HepG2 (cell line): ENCODE measurements around the gene ZNF48. TPM values are rescaled to one million over a fixed set of nuclear protein-coding genes. Genes with fewer than 3 reads are reported as not detected.

Experiments used
- CHD4 ChIP-seq: fragments of 200-600 bp; sonication (generic); IDR thresholded peaks from 2 replicates; pipeline ENCODE4 v1.7.0; 2017; ENCODE audit warnings: mild to moderate bottlenecking, low read length, borderline replicate concordance
- CREB1 ChIP-seq, 2 experiments: fragments of 450-650 bp in 1 of 2; IDR thresholded peaks; 2 replicates each; pipeline ENCODE4 v1.6.1; 2016 to 2017; ENCODE audit warnings: control low read depth in 1 of 2, mild to moderate bottlenecking in 1 of 2, missing compliant biosample characterization in 1 of 2, missing genetic modification characterization in 1 of 2
- HMG20B ChIP-seq: conservative IDR thresholded peaks from 2 replicates; pipeline ENCODE4 v1.6.1; 2016; ENCODE audit warnings: missing genetic modification reagents, missing compliant biosample characterization
- HOXD1 ChIP-seq: sonication (generic); formaldehyde crosslinking; IDR thresholded peaks from 2 replicates; pipeline ENCODE4 v1.5.0; 2020; ENCODE audit warnings: missing genetic modification reagents
- MIER3 ChIP-seq: IDR thresholded peaks from 2 replicates; pipeline ENCODE4 v1.6.1; 2016; ENCODE audit warnings: missing compliant biosample characterization, borderline replicate concordance
- MZF1 ChIP-seq: sonication (generic); formaldehyde crosslinking; IDR thresholded peaks from 2 replicates; pipeline ENCODE4 v1.8.1; 2023; ENCODE audit warnings: mild to moderate bottlenecking, missing genetic modification reagents, borderline replicate concordance
- NFKBIZ ChIP-seq: IDR thresholded peaks from 2 replicates; pipeline ENCODE4 v1.6.1; 2018; ENCODE audit warnings: missing genetic modification reagents, missing compliant biosample characterization
- PITX1 ChIP-seq: sonication (generic); formaldehyde crosslinking; IDR thresholded peaks from 2 replicates; pipeline ENCODE4 v1.5.1; 2020; ENCODE audit warnings: mild to moderate bottlenecking, missing genetic modification reagents
- RFXANK ChIP-seq: IDR thresholded peaks from 2 replicates; pipeline ENCODE4 v1.6.1; 2016
- THAP11 ChIP-seq: IDR thresholded peaks from 2 replicates; pipeline ENCODE4 v1.6.1; 2016; ENCODE audit warnings: missing biosample characterization, missing genetic modification reagents
- TOE1 ChIP-seq: sonication (generic); formaldehyde crosslinking; IDR thresholded peaks from 2 replicates; pipeline ENCODE4 v1.4.0; 2020; ENCODE audit warnings: mild to moderate bottlenecking, missing genetic modification reagents
- TP53 ChIP-seq: sonication (generic); formaldehyde crosslinking; conservative IDR thresholded peaks from 2 replicates; pipeline ENCODE4 v1.4.0; 2020; ENCODE audit warnings: missing genetic modification reagents
- ZC3H13 ChIP-seq: sonication (generic); formaldehyde crosslinking; IDR thresholded peaks from 2 replicates; pipeline ENCODE4 v1.8.1; 2023; ENCODE audit warnings: mild to moderate bottlenecking, missing genetic modification reagents, moderate library complexity
- ZNF160 ChIP-seq: sonication (generic); formaldehyde crosslinking; IDR thresholded peaks from 2 replicates; pipeline ENCODE4 v1.8.0; 2022; ENCODE audit warnings: mild to moderate bottlenecking, inconsistent platforms, missing genetic modification reagents
- ZNF274 ChIP-seq: sonication (generic); formaldehyde crosslinking; IDR thresholded peaks from 2 replicates; pipeline ENCODE4 v1.5.1; 2020; ENCODE audit warnings: mild to moderate bottlenecking, missing genetic modification reagents
- ZNF564 ChIP-seq: sonication (generic); formaldehyde crosslinking; IDR thresholded peaks from 2 replicates; pipeline ENCODE4 v1.8.1; 2023; ENCODE audit warnings: mild to moderate bottlenecking, missing genetic modification reagents
- ZNF775 ChIP-seq: sonication (generic); formaldehyde crosslinking; IDR thresholded peaks from 2 replicates; pipeline ENCODE4 v1.4.0; 2020; ENCODE audit warnings: missing genetic modification reagents, mild to moderate bottlenecking, moderate library complexity, borderline replicate concordance
- ZSCAN25 ChIP-seq: sonication (generic); formaldehyde crosslinking; IDR thresholded peaks from 2 replicates; pipeline ENCODE4 v1.8.0; 2022; ENCODE audit warnings: mild to moderate bottlenecking, missing genetic modification reagents
- ZZZ3 ChIP-seq: sonication (generic); formaldehyde crosslinking; IDR thresholded peaks from 2 replicates; pipeline ENCODE4 v1.4.0; 2020; ENCODE audit warnings: missing genetic modification reagents, mild to moderate bottlenecking, borderline replicate concordance
- polyA plus RNA-seq, 8 experiments: library from polyadenylated mRNA; depleted of rRNA in 3 of 8; stranded (reverse) in 7 of 8; unstranded in 1 of 8; fragments of >200 nt; fragmentation: Illumina TruSeq in 4 of 8; extraction: Trizol in 4 of 8; gene quantifications; 2 replicates each; pipeline versions ENCODE4 v1.2.1 to v1.2.3, GENCODE V29; 2011 to 2016; ENCODE audit warnings: low read depth in 4 of 8, missing spikeins in 1 of 8, mixed read lengths in 1 of 8; ENCODE audit not compliant: insufficient read depth in 1 of 8
- total RNA-seq, 5 experiments: library from RNA; depleted of rRNA; stranded (reverse); fragments of >200 nt; fragmentation: Illumina TruSeq; extraction: Trizol; gene quantifications; 2 replicates each; pipeline ENCODE4 v1.2.3, GENCODE V29; 2016; ENCODE audit warnings: low read depth in 1 of 5
- TF ChIP-seq, protein P1 (sequence below): sonication (generic); formaldehyde crosslinking; conservative IDR thresholded peaks from 2 replicates; pipeline ENCODE4 v1.4.0; 2020; ENCODE audit warnings: mild to moderate bottlenecking, missing genetic modification reagents, moderate library complexity
- TF ChIP-seq, protein P2 (sequence below): sonication (generic); formaldehyde crosslinking; IDR thresholded peaks from 2 replicates; pipeline ENCODE4 v1.5.0; 2020; ENCODE audit warnings: missing genetic modification reagents
- TF ChIP-seq, protein P3 (sequence below): sonication (generic); formaldehyde crosslinking; IDR thresholded peaks from 2 replicates; pipeline ENCODE4 v1.4.0; 2020; ENCODE audit warnings: mild to moderate bottlenecking, low read depth, missing genetic modification reagents

Gene ZNF48
- total and polyA plus RNA-seq, 2 of the 13 experiments (the other 11 are each of a cell fraction or from before 2014, with no cell fraction given): 9.9 to 12.3 TPM

DNA sequence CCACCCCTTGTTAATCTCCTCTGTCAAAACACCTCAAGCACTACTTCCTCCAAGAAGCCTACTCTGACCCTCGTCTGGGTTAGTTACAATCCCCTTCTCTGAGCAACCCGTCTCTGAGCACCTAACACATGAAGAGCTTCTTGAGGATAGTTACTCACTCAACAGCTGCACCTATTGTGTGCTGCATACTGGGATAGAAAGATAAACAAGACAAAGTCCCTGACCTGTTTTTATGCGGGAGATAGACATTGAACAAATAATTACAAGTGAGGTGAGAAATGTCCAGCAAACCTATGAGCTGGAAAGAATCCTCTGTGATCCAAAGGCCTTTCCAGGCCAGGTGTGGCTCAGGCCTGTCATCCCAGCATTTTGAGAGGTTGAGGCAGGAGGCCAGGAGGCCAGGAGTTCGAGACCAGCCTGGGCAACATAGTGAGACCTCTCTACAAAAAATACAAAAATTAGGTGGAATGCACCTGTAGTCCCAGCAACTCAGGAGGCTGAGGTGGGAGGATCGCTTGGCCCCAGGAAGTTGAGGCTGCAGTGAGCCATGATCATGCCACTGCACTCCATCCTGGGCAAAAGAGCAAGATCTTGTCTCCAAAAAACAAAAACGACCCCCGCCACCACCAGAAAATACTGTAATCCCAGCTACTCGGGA is 6.7 kb downstream of the ZNF48 start (continued):
- TF ChIP-seq, protein P1, sequence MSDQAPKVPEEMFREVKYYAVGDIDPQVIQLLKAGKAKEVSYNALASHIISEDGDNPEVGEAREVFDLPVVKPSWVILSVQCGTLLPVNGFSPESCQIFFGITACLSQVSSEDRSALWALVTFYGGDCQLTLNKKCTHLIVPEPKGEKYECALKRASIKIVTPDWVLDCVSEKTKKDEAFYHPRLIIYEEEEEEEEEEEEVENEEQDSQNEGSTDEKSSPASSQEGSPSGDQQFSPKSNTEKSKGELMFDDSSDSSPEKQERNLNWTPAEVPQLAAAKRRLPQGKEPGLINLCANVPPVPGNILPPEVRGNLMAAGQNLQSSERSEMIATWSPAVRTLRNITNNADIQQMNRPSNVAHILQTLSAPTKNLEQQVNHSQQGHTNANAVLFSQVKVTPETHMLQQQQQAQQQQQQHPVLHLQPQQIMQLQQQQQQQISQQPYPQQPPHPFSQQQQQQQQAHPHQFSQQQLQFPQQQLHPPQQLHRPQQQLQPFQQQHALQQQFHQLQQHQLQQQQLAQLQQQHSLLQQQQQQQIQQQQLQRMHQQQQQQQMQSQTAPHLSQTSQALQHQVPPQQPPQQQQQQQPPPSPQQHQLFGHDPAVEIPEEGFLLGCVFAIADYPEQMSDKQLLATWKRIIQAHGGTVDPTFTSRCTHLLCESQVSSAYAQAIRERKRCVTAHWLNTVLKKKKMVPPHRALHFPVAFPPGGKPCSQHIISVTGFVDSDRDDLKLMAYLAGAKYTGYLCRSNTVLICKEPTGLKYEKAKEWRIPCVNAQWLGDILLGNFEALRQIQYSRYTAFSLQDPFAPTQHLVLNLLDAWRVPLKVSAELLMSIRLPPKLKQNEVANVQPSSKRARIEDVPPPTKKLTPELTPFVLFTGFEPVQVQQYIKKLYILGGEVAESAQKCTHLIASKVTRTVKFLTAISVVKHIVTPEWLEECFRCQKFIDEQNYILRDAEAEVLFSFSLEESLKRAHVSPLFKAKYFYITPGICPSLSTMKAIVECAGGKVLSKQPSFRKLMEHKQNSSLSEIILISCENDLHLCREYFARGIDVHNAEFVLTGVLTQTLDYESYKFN (CRISPR knock-in tag): peak; percentile 94
- TF ChIP-seq ZSCAN25 (CRISPR knock-in tag) (no peak), CREB1 (IDR thresholded peaks at IDR 0.05) (no peak), CREB1 (CRISPR knock-in tag; IDR thresholded peaks at IDR 0.05) (peak; percentile 67), ZNF775 (CRISPR knock-in tag) (no peak), ZZZ3 (CRISPR knock-in tag) (peak; percentile 53; the same call in 1 of the 2 replicates), ZNF274 (peak; percentile 31; the same call in 1 of the 2 replicates), HMG20B (CRISPR knock-in tag) (0 out of 2 replicates have a peak, but pooled peaks have one; percentile 44), ZNF160 (no peak), CHD4 (peak; percentile 99), HOXD1 (0 out of 2 replicates have a peak, but pooled peaks have one; percentile 39), THAP11 (CRISPR knock-in tag) (peak; percentile 57; the same call in 1 of the 2 replicates), TOE1 (CRISPR knock-in tag) (peak; percentile 65; the same call in 1 of the 2 replicates), TP53 (CRISPR knock-in tag) (no peak), NFKBIZ (CRISPR knock-in tag) (0 out of 2 replicates have a peak, but pooled peaks have one; percentile 28), RFXANK (CRISPR knock-in tag) (no peak), PITX1 (CRISPR knock-in tag) (peak; percentile 61; the same call in 1 of the 2 replicates), ZC3H13 (CRISPR knock-in tag) (no peak), MZF1 (CRISPR knock-in tag) (no peak), ZNF564 (no peak), MIER3 (CRISPR knock-in tag) (peak; percentile 85; the same call in 1 of the 2 replicates)
- TF ChIP-seq, protein P2, sequence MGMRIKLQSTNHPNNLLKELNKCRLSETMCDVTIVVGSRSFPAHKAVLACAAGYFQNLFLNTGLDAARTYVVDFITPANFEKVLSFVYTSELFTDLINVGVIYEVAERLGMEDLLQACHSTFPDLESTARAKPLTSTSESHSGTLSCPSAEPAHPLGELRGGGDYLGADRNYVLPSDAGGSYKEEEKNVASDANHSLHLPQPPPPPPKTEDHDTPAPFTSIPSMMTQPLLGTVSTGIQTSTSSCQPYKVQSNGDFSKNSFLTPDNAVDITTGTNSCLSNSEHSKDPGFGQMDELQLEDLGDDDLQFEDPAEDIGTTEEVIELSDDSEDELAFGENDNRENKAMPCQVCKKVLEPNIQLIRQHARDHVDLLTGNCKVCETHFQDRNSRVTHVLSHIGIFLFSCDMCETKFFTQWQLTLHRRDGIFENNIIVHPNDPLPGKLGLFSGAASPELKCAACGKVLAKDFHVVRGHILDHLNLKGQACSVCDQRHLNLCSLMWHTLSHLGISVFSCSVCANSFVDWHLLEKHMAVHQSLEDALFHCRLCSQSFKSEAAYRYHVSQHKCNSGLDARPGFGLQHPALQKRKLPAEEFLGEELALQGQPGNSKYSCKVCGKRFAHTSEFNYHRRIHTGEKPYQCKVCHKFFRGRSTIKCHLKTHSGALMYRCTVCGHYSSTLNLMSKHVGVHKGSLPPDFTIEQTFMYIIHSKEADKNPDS (CRISPR knock-in tag): peak; percentile 69; the same call in 1 of the 2 replicates
- TF ChIP-seq, protein P3, sequence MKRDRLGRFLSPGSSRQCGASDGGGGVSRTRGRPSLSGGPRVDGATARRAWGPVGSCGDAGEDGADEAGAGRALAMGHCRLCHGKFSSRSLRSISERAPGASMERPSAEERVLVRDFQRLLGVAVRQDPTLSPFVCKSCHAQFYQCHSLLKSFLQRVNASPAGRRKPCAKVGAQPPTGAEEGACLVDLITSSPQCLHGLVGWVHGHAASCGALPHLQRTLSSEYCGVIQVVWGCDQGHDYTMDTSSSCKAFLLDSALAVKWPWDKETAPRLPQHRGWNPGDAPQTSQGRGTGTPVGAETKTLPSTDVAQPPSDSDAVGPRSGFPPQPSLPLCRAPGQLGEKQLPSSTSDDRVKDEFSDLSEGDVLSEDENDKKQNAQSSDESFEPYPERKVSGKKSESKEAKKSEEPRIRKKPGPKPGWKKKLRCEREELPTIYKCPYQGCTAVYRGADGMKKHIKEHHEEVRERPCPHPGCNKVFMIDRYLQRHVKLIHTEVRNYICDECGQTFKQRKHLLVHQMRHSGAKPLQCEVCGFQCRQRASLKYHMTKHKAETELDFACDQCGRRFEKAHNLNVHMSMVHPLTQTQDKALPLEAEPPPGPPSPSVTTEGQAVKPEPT (CRISPR knock-in tag): 0 out of 2 replicates have a peak, but pooled peaks have one; percentile 36
